Activated T-helper 1 cell treated with anti-CD3 and anti-CD28 coated beads, Interleukin-12 subunit alpha, Interleukin-12 subunit beta, Interleukin-2, Interleukin-4 antibody, amounts not matched to agents 30 ng/mL and 10 ng/mL and 1 ng/mL, durations not matched to agents 14 hours and 24 hours and 36 hours (primary cell): ENCODE results near the gene VARS2. TPM values are rescaled to one million over a fixed set of nuclear protein-coding genes. Genes with fewer than 3 reads are reported as not detected.
"Not testable (repeated sequence)": the region's sequence is repeated elsewhere in the genome, so short reads cannot be mapped to it uniquely, and the experiment has no call there.

Source experiments
- DNase-seq: peaks from one replicate; pipeline ENCODE4 v3.0.0; 2021; ENCODE audit warnings: low spot score
- H3K27ac Mint-ChIP-seq: one replicate; pipeline ENCODE4 v1.8.0; 2021; ENCODE audit warnings: mild to moderate bottlenecking, mixed read lengths
- H3K27me3 Mint-ChIP-seq: one replicate; pipeline ENCODE4 v1.8.0; 2022; ENCODE audit warnings: mild to moderate bottlenecking, moderate library complexity, mixed read lengths; ENCODE audit not compliant: insufficient read depth
- H3K36me3 Mint-ChIP-seq: one replicate; pipeline ENCODE4 v1.8.0; 2021; ENCODE audit warnings: low read depth, mixed read lengths
- H3K4me1 Mint-ChIP-seq: one replicate; pipeline ENCODE4 v1.8.0; 2021; ENCODE audit warnings: low read depth, mixed read lengths
- H3K4me3 Mint-ChIP-seq: one replicate; pipeline ENCODE4 v1.8.0; 2021; ENCODE audit warnings: mild to moderate bottlenecking, moderate library complexity, mixed read lengths
- H3K9me3 Mint-ChIP-seq: one replicate; pipeline ENCODE4 v1.8.0; 2021; ENCODE audit warnings: mixed read lengths
- intact Hi-C: fragments of 100-400 bp; cut with micrococcal nuclease; formaldehyde crosslinking; loops from one replicate; pipeline ENCODE4 v1.15.1; 2024
- total RNA-seq: library from RNA; stranded (reverse); gene quantifications from 2 replicates; pipeline ENCODE4 v1.2.3, GENCODE V29; 2022

Gene VARS2
- total RNA-seq, 1 donor from 2014 or later, result 74.0 TPM

DNA sequence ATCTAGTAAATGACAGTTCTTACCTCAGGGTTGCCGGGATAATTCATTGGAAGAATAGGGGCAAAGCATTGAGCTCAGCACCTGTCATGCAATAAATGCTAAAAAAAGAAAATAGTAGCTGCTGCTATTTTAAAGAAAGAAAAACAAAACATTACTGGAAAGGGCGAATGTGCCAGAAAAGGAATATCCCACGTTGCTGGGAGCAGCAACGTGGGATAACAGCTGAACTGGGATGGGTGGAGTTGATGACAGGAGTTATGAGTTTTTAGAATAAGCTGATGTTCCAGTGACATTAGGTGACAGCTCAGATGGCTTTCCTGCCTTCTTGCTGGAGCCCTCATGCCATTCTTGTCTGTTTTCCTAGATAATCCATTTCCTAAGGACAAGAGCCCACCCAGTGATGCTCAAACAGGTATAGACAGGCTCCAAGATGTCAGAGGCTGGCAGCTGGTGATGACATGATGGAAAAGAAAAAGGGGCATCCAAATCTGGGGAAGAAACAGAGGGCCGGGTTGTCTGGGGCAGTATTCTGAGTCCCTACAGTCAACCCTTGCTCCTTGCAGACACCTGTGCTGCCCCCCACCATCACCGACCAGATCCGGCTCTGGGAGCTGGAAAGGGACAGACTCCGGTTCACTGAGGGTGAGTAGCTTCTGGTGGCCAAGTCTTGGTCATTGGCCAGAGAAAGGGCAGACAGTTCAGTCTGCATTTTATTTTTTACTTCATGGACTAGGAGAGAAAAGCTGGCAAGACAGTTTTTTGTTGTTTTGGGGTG lies 1.1 kb upstream of the VARS2 start:
- Mint-ChIP-seq H3K4me1 (peaks cover 50% of the 10 kb centered on the region), H3K36me3 (peaks cover 43% of the 10 kb centered on the region), H3K9me3 (no peaks in the 10 kb centered on the region), H3K27me3 (no peaks in the 10 kb centered on the region), H3K4me3 (peak overlapping the region; percentile 94), H3K27ac (no peak overlapping the region)
- intact Hi-C loops, result no loop called here
- no peak for DNase-seq

DNA sequence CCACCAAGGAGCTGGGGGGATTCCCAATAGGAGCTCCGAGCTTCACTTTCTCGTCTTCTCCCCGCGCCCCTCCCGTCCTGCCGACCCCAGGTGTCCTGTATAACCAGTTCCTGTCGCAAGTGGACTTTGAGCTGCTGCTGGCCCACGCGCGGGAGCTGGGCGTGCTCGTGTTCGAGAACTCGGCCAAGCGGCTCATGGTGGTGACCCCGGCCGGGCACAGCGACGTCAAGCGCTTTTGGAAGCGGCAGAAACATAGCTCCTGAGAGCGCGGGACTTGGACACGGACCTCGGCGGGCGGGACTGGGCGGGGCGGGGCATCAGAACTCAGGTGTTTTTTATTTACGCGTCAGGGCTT lies 340 bp upstream of the VARS2 start:
- Mint-ChIP-seq H3K36me3 (peaks cover 44% of the 10 kb centered on the region), H3K27me3 (no peaks in the 10 kb centered on the region), H3K4me1 (peaks cover 45% of the 10 kb centered on the region), H3K9me3 (no peaks in the 10 kb centered on the region), H3K27ac (no peak overlapping the region), H3K4me3 (peak overlapping the region; percentile 94)
- no peak for DNase-seq
- intact Hi-C loops, result loop anchor here (1.0 to 2.0 kb wide), 5 partner anchors 85 to 550 kb away; partner anchors contain the start of gene TCF19

DNA sequence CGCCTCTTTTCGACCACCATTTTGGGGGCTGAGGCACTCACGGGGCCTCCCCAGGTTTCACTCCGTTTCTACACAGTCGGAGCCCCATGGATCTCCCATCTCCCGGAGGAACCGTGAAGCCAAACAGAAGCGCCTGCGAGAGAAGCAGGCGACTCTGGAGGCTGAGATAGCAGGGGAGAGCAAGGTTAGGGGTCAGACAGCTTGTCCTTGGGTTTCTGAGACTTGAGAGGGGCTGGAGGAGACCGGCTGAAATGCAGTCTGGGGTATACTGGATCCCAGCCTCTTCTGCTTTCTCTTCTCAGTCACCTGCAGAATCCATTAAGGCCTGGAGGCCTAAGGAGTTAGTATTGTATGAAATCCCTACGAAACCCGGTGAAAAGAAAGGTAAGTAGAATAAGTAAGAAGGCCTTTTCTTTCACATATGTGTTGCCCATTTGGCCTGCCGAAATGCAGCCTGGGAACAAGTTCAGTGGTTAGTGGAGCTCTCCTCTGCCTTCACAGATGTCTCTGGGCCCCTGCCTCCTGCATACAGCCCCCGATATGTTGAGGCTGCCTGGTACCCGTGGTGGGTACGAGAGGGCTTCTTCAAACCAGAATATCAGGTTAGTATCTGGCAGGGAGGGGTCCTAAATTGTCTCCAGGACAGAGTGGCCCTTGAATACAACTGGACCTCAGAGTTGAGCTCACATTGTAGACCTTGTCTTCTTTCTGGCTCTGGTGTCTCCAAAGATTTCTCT lies 984 bp downstream of the VARS2 start:
- intact Hi-C loops, result loop anchor here (1.0 to 2.0 kb wide), 8 partner anchors 87 to 548 kb away; partner anchors contain the start of gene TCF19
- Mint-ChIP-seq H3K27me3 (no peaks in the 10 kb centered on the region), H3K9me3 (no peaks in the 10 kb centered on the region), H3K27ac (peak overlapping the region; percentile 97), H3K4me1 (peaks cover 38% of the 10 kb centered on the region), H3K36me3 (peaks cover 48% of the 10 kb centered on the region), H3K4me3 (peak overlapping the region; percentile 94)
- no peak for DNase-seq

DNA sequence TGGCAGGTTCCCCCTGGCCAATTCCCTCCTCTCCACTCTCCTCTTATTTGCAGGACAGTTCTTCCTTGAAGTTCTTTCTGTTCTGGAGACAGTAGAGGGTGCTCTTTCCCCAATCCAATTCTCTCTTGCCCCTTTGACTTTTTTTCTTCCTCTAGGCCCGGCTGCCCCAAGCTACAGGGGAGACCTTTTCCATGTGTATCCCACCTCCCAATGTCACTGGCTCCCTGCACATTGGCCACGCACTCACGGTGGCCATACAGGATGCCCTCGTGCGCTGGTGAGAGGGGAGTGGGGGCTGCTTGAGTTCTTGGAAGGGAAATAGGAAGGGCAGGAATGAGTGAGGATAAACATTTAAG lies 1.5 kb downstream of the VARS2 start:
- Mint-ChIP-seq H3K36me3 (peaks cover 51% of the 10 kb centered on the region), H3K27ac (peak overlapping the region; percentile 33), H3K4me3 (peak overlapping the region; percentile 94), H3K27me3 (no peaks in the 10 kb centered on the region), H3K4me1 (peaks cover 38% of the 10 kb centered on the region), H3K9me3 (no peaks in the 10 kb centered on the region)
- intact Hi-C loops, result loop anchor here (1.0 to 2.0 kb wide), 4 partner anchors 127 to 233 kb away; no protein-coding TSS in a partner anchor
- no peak for DNase-seq

DNA sequence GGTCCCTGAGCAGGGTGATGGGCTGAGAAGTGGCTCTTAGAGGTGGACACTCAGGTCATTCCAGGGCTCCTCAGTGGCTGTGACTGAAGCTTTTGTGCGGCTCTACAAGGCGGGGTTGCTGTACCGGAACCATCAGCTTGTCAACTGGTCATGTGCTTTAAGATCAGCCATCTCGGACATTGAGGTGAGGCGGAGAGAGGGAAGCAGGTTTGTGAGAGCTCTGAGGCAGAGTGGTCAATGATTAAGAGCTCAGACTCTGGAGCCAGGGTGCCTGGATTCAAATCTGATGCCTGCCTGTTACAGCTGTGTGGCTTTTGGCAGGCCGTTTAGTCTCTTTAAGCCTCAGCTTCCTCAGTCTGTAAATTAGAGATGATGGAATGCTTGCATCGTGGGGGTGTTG lies 3.0 kb downstream of the VARS2 start:
- intact Hi-C loops, result no loop called here
- Mint-ChIP-seq H3K4me3 (no peak overlapping the region), H3K9me3 (no peaks in the 10 kb centered on the region), H3K27me3 (no peaks in the 10 kb centered on the region), H3K4me1 (peaks cover 38% of the 10 kb centered on the region), H3K36me3 (peaks cover 45% of the 10 kb centered on the region), H3K27ac (no peak overlapping the region)
- no peak for DNase-seq

DNA sequence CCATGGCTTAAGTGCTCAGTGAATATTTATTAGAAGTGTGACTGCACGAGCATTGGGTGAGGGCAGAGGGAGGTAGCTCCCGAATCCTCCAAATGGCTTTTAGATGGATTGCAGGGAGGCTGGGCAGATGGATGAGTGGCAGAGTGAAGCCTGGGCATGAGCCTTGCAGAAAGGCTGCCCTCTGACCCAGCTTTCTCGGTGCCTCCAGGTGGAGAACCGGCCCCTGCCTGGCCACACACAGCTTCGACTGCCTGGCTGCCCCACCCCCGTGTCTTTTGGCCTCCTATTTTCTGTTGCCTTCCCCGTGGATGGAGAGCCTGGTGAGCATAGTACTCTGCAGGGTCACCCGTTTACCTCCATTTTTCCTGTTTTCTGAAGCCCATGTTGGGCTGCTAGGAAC lies 3.4 kb downstream of the VARS2 start:
- no peak for DNase-seq
- peaks cover 45% of the 10 kb centered on the region for H3K36me3 Mint-ChIP-seq
- no peak overlapping the region for H3K27ac Mint-ChIP-seq
- H3K4me3 Mint-ChIP-seq, result no peak overlapping the region
- no peaks in the 10 kb centered on the region for H3K27me3 Mint-ChIP-seq
- intact Hi-C loops, result no loop called here
- no peaks in the 10 kb centered on the region for H3K9me3 Mint-ChIP-seq
- H3K4me1 Mint-ChIP-seq, result peaks cover 38% of the 10 kb centered on the region

DNA sequence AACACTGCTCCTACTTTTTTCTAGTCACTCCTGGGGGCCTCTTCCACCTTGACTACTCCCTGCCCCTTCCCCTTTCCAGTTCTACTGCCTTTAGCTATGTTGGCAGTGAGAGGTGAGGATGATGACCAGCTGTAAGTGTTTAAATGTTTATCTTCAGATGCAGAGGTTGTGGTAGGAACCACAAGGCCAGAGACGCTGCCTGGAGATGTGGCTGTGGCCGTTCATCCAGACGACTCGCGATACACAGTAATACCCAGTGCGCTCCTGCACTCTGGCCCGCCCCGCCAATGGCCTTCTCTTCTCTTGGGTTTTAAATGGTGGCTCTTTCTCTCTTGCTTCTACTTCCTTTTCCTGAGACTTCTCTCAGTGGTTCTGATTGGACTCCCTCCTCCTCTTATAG lies 4.6 kb downstream of the VARS2 start:
- no peaks in the 10 kb centered on the region for H3K27me3 Mint-ChIP-seq
- no peak overlapping the region for H3K4me3 Mint-ChIP-seq
- no peaks in the 10 kb centered on the region for H3K9me3 Mint-ChIP-seq
- DNase-seq, result no peak
- no peak overlapping the region for H3K27ac Mint-ChIP-seq
- H3K4me1 Mint-ChIP-seq, result peaks cover 32% of the 10 kb centered on the region
- intact Hi-C loops, result no loop called here
- peaks cover 42% of the 10 kb centered on the region for H3K36me3 Mint-ChIP-seq

DNA sequence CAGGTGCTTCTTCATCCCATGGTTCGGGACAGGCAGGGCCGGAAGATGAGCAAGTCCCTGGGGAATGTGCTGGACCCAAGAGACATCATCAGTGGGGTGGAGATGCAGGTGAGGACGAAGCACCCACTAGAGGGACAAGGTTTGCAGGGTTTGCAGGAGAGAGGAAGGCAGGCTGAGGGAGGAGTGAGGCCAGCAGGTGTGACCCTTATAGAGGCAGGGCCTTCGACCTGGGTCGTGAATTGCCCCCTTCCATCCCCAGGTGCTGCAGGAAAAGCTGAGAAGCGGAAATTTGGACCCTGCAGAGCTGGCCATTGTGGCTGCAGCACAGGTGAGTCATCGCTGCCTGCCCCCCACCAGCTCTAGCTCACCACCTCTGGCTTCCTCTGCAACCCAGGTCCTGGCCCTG lies 8.4 kb downstream of the VARS2 start:
- DNase-seq, result no peak
- intact Hi-C loops, result no loop called here
- peaks cover 44% of the 10 kb centered on the region for H3K36me3 Mint-ChIP-seq
- no peaks in the 10 kb centered on the region for H3K9me3 Mint-ChIP-seq
- H3K27ac Mint-ChIP-seq, result no peak overlapping the region
- peaks cover 7% of the 10 kb centered on the region for H3K4me1 Mint-ChIP-seq
- H3K4me3 Mint-ChIP-seq, result no peak overlapping the region
- no peaks in the 10 kb centered on the region for H3K27me3 Mint-ChIP-seq

DNA sequence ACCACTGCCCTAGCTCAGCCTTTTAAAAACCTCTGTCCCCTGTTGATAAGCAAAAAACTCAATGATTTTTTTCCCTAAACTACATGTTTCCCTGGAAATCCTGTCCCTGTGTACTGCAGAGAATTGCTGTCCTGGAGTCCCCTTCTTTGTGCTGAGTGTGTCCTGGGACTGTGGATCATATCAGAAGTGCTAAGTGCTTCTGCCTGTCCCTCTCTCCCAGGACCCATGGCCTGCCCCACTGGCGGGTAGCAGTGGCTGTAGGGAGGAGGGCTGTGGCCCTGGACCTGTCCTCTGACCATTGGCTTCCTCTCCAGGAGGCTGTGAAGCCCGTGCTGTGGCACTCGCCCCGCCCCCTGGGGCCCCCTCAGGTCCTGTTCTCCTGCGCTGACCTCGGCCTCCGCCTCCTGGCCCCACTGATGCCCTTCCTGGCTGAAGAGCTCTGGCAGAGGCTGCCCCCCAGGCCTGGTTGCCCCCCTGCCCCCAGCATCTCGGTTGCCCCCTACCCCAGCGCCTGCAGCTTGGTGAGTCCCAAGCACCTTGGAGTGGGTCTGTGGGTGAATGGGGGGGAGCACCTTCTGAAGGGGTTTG lies 10.1 kb downstream of the VARS2 start:
- H3K27ac Mint-ChIP-seq, H3K4me3 Mint-ChIP-seq, intact Hi-C loops, DNase-seq, H3K9me3 Mint-ChIP-seq, H3K27me3 Mint-ChIP-seq, H3K4me1 Mint-ChIP-seq: not testable (repeated sequence)
- H3K36me3 Mint-ChIP-seq, result peaks cover 43% of the 10 kb centered on the region

DNA sequence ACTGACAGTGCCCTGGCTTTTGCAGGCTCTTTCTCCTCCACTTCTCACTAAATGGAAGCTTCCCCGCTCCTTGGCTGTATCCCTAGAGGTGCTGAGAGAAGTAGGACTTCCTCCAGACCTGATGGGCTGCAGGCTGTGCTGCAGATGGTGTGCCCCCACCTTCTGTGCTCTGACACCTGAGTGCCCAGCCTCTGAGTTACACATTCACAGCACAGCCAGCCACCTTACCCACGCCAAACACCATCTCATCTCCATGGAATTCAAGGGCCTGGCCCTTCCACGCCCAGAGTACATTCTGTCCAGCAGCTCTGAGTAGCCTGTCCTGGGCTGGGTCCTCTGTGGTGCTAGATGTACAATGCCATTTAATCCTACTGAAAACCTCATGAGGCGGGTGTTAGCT lies 12.6 kb downstream of the VARS2 start:
- DNase-seq, result no peak
- H3K4me3 Mint-ChIP-seq, result no peak overlapping the region
- intact Hi-C loops, result no loop called here

DNA sequence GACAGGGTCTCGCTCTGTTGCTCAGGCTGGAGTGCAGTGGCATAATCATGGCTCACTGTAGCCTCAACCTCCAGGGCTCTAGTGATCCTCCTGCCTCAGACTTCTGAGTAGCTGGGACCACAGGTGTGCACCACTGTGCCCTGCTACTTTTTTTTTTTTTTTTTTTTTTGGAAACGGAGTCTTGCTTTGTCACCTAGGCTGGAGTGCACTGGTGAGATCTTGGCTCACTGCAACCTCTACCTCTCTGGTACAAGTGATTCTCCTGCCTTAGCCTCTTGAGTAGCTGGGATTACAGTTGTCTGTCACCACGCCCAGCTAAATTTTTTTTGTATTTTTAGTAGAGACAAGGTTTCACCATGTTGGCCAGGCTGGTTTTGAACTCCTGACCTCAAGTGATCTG lies 13.0 kb downstream of the VARS2 start:
- H3K9me3 Mint-ChIP-seq, H3K27ac Mint-ChIP-seq, intact Hi-C loops, DNase-seq, H3K4me3 Mint-ChIP-seq, H3K27me3 Mint-ChIP-seq, H3K4me1 Mint-ChIP-seq: not testable (repeated sequence)
- peaks cover 32% of the 10 kb centered on the region for H3K36me3 Mint-ChIP-seq

More for the DNA sequence above, 12.6 kb downstream of the VARS2 start:
- H3K9me3 Mint-ChIP-seq, result peaks cover 4% of the 10 kb centered on the region
- H3K27me3 Mint-ChIP-seq, result no peaks in the 10 kb centered on the region
- peaks cover 33% of the 10 kb centered on the region for H3K36me3 Mint-ChIP-seq
- H3K27ac Mint-ChIP-seq, result no peak overlapping the region
- H3K4me1 Mint-ChIP-seq, result no peaks in the 10 kb centered on the region

DNA sequence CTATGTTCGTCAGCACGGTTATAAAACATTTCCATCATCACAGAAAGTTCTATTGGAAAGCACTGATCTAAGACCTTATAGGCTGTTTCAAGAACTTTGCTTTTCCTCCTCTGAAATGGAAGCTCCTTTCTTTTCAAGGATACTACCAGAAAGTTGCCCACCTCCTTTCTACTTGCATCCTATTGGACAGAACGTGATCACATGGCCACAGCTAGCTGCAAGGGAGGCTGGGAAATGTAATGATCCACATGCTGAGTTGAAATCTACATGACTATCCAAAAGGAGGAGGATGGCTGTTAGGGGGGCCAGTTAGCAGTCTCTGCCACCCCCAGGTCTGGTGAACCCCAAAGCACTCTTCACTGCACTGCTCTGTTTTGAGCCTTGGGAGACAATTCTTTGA lies 14.6 kb downstream of the VARS2 start:
- H3K9me3 Mint-ChIP-seq, result peaks cover 4% of the 10 kb centered on the region
- intact Hi-C loops, result no loop called here
- peaks cover 20% of the 10 kb centered on the region for H3K36me3 Mint-ChIP-seq
- no peak for DNase-seq
- no peak overlapping the region for H3K4me3 Mint-ChIP-seq
- no peaks in the 10 kb centered on the region for H3K27me3 Mint-ChIP-seq
- H3K27ac Mint-ChIP-seq, result no peak overlapping the region
- H3K4me1 Mint-ChIP-seq, result no peaks in the 10 kb centered on the region

DNA sequence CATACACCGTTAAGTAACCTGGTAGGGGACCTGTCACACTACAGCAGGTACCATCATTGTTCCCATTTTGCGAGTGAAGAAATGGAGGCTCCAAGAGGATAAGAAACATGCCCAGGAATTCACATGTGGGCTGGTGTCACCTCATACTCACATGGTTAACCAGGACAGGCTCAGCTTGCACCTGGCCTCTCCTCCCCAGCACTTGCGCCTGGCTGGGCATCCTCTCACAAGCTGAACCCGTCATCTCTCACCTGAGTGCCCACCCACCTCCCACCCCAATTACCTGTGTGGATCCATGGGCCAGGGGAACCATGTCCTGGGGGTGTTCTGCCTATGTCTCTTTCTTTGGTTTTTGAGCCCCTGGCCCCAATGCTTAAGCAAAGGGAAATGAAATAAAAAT lies 16.5 kb downstream of the VARS2 start:
- Mint-ChIP-seq H3K4me3 (no peak overlapping the region), H3K4me1 (no peaks in the 10 kb centered on the region), H3K36me3 (peaks cover 17% of the 10 kb centered on the region), H3K27ac (no peak overlapping the region), H3K27me3 (no peaks in the 10 kb centered on the region), H3K9me3 (peaks cover 4% of the 10 kb centered on the region)
- DNase-seq, result no peak
- intact Hi-C loops, result no loop called here
